ENCODE data around the gene LHX5.

LHX5 gene

DNA sequence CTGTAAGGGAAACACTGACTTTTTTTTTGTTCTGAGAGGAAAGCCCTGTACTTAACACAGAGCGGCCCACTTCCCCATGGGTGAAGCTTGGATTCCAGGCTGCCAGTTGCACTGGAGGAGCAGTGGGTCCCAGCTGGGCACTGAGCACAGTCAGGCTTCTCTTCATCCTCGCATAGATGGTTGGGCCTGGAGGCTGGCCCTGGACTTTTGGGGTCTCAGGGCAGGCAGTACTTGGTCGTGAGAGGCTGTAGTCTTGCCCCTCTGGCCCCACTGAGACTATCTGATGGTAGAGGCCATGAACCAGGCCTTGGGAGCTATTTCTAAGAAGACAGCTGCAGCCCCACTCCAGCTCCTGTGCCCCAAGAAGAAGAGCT, 6.2 kb upstream of the LHX5 start:
- DNase-seq (ENCODE audit: low read depth in 2 of 2): no peak

DNA sequence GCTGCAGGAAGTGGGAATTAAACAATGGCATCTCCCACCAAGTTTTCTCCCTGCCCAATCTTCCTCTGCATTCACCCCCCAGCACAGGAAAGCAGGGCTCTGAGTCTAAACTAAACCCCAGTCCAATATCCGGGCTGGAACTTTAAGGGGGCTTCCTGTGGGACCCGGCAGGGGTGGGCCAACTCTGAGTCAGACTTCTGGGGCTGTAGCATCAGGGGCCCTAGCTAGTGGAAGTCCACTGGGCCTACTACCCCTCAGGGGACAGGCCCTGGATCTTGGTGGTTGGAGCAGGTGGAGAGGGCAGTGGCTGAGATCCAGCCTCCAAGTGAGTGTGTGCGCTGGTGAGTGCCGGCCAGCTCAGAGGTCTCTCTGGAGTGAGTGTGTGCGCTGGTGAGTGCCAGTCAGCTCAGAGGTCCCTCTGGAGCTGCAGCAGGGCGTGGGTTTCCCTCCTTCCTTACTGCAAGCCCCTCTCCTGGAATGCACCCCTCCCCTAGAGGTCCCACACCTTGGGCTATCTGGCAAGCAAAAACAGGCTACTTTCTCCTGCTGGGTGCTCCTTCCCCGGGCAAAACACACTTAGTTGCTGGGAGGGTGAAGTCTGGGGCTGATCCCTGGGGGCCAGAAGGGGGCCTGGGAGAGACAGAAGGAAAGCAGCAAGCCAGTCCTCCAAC, 5.6 kb upstream of the LHX5 start:
- DNase-seq (ENCODE audit: low read depth in 2 of 2): no peak

DNA sequence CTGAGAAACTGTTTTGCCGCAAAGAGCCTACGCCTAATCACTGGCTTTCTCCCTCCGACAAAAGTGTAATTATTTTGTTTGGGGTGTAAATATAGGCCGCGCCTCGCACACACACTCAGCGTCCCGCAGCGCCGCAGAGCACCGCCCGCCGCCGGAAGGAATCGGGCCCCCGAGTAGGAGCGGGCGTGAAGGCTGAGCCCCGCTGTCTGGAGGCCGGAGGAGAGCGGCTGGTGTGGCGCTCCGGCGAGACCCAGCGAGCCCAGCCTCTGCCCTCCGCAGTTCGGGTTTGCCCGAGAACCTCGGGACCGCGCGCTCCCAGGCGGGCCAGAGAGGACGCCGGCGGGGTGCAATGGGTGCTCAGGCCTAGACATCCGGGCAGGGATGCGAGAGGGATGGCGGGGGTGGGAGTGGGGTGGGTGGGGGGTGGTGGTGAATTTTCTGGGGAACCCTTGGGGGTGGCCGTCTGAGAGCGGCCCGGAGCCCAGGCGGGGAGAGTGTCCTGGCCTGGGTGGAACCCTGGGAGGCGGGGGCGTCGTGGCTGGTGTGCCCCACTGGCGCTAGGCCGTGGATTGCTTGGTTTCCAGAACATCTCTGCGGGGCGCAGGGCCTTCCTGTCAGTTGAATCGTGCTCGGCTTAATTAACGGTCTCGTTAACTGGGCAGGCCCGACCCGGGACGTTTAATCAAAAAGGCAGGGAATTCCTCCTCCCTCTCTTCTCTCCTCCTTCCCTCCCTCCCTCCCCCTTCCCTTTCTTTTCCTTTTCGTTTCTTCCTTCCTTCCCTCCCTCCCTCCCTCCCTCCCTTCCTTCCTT, 4.7 kb upstream of the LHX5 start:
- no peak for DNase-seq (ENCODE audit: low read depth in 2 of 2)

DNA sequence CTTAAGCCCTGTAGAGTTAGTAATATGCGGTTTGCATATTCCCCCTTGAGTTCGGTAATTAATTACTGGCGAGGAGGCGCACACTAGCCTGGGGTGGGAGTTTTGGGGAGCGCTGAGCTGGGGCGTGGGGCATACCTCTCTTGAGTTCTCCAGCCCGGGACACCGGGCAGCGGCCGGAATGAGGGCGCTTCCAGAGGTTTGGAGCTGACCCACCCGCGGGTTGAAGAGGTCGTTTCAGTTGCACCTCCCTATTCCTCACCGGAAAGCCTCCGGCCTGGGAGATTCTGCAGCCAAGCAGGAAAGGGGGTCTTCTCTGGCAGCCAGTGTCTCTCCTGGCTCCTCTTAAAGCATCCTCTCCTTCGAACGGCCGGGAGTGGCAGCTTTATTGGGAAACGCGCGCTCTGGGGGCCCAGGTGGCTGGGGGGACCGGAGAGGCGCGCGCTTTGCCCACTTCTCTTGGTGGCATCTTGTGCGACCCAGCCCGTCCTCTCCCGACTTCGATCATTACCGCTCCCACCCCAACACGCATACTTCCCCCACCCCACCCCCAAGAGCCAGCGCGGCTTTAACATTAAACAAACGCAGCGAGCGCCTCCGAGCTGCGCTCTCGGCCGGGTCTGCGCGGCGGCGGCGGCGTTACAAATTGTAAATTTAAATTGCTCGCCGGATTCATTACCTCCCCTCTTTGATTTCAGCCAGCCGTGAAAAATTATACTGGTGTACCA, 3.9 kb upstream of the LHX5 start:
- DNase-seq (ENCODE audit: low read depth in 2 of 2): no peak

DNA sequence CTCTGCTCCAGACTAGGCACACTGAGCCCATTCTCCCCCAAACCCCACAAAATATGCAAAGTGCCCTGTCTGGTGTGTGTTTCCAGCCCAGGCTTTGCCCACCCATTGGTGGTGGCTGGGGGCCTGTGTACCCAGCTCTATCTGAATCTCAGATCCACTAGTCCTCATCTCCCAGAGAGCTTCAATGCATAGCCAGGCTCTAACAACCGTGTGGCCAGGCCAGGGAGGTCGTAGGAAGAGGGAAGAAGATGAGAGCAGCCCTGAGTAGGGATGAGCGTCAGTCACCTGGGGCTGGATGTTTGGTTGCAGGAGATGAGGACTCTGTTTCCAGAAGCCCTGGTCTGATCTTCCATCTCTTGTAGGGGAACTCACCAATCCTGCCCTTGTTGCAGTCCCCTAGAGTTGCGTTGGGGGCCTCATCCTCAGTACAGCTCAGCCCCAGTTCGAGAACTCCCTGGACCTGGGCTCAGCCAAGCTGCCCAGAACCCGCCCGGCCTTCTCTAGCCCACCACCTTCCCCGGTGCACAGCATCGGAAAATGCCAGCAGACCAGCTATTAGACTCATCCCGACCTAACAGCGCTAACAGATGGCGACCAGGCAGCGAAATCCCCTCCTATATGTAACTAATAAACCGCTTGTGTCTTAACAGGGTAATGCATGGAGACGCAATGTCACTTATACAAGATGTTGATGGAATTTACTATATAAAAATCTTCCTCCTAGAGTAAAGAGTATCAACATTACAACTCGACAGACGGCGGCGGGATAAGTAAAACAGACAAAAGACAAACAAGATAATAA, 3.2 kb upstream of the LHX5 start:
- DNase-seq (ENCODE audit: low read depth in 2 of 2): no peak

DNA sequence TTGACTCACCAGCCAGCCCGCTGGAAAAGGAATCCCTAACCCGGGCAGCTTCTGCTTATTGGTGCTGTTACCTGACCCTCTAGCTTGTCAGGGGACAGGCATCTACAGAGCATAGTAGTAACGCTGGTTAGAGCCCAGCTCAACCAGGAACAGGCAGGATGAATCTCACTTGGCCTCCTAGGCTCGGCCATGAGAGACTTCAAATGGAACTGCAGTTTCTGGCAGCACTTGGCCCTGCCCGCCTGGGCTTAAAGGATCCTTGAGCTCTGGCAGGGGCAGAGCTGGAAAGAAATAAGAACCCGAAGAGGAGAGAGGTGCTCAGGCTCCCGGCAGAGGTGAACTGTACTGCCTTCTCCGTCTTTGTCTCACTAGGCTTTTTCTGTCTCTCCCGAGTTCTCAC, 2.3 kb upstream of the LHX5 start:
- no peak for DNase-seq (ENCODE audit: low read depth in 2 of 2)

DNA sequence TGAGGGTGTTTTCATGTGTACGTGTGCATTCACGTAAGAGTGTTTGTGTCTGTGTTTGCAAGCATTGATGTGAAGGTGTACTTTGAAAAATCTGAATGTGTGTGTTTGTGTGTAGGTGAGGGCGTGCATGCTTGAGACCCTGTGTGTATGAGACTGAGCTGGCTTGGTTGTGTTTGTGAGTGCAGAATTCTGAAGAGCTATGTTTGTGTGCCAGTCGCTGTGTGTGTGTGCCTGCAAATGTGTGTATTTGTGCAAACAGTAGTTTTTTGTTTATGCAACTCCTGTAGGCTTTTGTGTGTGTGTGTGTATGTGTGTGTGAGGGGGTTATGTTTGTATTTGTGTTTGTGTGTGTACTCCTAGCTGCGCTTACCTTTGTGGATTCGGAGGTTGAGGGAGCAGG, 1.7 kb upstream of the LHX5 start:
- DNase-seq (ENCODE audit: low read depth in 2 of 2): no peak

DNA sequence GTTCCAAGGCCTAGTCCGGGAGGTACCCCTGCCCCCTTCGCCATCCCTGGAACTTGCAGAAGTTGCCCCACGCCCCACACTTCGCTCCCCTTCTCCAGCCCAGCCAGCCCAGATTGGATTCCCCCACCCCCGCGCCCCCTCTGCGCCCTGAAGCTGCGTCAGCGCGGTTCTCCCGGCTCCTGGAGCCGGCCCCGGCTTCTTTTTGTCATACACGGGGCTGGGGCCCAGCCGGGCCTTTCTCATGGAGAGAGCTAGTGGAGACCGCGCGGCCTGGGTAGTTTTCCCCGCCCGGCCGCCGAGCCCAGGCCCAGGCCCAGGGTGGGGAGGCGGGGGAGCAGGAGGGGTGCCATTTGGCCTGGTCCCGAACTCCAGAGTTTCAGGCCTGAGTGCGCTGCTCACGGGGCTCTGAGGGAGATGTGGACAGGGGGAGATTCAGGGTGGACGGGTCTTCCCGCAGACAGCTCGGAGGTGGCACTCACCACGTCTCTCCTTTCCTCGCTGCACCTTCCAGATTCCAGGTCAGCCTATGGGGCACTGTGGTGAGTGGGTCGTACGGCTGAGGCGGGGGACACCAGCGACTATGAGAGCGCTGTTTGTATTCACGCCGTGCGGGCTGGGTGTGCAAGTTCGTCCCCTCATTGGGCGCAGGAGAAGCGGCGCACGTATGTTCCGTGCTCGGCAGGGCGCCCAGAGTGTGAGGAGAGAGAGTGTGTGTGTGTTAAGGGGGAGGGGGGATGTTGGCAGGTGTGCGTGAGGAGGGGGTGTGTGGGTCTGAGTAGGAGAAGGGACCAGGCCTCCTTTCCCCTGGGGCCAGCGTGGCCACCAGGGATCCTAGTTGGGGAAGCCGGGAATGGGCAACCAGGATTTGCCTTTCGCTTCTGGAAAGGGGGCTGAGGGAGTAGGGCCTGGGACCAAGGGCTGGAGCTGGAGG, 785 bp upstream of the LHX5 start:
- DNase-seq (ENCODE audit: low read depth in 2 of 2): no peak

DNA sequence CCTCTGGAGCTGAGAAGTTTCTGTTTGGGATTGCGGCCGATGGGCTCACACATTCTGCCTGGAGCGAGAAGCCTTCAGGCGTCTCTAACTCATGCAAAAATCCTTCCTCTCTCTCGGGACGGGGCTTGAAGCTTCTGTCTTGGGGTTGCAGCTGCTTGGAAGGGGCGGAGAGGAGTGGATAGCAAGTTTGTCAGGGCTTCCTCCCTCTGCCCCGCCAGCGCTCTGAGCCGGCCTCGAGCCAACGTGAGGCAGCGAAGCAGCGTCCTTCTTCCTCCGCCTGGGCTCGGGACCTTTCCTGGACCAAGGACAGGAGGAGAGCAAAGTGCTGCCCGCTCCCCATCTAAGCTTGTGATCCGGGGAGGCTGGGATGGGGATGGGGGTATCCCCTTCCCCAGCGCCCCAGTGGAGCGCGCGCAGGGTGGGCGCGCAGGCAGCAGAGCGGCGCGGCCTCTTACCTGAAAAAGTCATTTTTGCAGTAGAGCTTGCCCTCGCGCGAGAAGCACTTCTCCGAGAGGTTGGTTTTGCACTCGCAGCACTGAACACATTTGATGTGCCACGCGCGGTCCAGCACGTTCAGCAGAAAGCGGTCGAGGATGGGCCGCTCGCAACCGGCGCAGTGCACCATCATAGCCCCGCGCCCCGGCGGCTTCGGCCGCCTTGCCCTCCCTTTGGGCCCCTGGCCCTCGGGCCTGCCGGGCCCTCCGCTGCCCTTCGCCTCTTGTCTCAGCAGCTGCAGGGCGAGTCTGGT, 626 bp downstream of the LHX5 start:
- DNase-seq (ENCODE audit: low read depth in 2 of 2): no peak

DNA sequence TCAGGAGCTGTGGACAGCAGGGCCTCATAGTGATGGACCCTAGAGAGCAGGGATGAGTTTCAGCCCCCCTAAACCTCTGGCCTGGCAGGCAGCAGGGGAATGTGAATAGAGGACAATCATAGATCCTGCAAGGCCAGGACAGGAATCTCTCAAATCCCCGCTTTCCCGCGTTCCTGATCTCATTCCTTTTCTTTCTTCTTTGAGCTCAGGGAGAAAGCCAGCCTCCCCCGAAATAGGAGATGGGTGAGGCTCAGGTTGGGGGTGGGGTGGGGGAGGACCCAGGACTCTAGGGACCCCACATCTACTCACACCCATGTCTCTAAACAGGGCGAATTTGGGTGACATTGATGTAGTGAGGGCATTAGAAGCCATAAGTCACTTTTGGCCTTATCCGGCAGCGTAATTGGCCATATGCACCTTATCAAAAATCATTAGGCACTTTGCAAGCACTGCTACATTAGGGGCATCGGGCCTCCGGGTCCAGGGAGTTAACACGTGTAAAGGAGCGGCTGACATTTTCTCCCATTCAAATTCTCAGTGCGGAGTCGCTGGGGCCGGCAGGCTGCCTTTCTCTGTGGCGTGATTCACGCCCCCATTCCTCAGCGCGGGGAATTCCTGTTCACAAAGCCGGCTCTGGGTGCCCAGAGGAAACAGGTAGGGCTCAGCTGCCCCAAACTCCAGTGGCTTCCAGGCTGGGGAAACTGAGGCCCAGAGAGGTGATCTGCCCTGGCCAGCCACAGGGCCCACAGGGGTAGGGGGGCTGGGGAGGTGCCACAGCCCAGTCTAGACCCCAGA, 1.5 kb downstream of the LHX5 start:
- no peak for DNase-seq (ENCODE audit: low read depth in 2 of 2)

DNA sequence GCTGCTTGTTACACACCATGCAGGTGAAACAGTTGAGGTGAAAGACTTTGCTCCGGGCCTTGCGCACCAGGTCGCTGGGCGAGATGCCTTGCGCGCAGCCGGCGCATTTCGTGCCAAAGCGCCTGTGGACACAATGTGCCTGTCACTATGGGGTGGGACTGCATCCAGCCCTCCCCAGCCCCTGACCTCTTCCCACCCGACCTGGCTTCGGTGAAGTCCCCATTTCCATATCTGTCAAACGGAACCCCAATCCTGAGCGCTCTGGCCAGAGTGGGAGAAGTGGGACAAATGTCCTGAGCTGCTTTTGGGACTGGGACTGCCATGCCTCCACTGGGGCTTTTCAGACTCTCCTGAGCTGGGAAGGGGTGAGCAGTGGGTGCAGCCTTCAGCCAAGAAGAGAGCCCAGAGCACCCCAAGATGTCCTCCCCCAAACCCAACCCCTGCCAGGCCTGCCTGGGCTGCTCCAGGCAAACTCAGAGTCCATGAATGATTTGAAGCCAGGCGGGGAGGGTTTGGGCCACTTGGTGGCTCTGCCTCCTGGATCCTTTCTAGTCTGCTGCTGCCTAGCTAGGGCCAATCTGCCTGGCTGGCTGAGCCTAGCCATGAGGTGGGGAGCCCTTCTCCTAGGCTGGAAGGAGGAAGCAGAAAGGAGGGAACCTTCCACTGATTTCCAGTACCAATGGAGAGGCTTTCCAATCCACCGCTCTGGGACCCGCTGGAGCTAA, 2.3 kb downstream of the LHX5 start:
- no peak for DNase-seq (ENCODE audit: low read depth in 2 of 2)

DNA sequence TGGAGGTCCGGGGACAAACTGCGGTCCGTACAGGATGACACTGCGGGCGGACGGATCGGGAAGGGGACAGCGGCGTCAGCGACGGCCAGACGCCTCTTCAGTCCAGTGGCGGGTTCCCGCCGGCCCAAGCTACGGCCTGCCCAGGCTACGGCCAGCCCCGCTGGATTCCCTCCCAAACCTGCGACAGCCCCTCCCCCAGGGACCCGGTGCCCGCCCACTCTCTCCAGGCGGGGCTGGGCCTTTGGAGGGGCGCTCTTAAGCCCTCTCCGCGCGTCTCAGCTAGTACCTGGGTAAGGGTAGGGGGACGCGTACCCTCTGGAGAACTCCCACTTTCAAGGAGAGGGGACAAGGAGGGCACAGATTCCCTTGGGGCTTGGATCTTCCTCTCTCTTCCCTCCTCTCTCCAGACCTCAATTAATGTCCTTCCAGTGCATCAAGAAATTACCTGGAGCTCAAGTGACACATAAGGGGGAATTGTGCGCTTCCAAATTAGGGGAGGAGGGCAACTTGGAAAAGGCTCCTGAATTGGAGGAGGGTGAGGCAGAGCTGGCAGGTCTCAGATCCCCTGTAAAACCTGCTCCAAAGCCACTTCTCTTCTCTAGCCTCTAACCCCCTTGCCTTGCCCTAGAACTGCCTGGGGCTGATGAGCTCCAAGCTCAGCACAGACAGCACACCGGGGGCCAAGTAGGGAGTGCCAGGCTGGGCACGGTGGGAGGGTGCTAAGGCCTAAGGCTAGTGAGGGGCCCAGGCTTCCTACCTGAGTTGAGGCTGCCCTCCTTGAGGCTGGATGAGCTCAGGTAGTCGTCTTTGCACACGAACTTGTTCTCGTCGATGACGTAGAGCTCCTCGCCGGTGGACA, 3.1 kb downstream of the LHX5 start:
- no peak for DNase-seq (ENCODE audit: low read depth in 2 of 2)

DNA sequence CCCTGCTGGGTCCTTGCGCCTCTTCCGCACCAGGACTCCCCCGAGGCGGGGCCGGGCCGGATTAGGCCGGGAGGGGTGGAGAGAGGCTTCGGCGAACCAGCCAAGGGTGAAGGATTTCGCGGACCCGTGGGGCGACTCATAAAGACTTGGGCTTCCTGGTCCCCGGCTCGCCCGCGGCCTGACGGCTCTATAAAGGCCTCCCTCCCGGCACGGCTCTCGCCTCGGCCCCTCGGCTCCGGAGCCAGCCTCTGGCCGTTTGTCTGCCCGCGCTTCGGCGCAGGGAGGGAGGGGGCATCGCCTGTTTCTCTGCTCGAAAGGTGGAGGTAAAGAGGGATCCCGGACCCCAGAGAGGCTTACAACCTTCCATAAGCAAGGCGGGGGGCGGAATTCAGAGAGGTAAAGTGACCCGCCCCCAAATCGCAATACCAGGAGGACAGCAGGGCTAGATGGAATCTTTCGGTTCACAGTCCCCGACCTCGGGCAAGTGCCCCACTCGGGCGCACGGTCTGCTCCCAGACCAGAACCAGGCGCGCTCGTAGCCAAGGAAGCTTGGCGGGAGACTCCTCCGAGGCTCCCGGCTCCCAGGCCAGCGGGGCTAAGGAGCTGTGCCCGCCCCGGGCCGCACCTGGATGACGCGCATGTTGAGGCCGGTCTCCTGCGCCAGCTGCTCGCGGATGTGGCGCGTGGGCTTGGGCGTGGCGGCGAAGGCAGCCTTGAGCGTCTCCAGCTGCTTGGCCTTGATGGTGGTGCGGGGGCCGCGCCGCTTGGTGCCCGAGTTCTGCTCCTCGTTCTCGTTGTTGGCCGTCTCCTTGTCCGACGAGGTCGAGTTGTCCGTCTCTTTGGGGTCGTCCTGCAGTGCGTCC, 3.9 kb downstream of the LHX5 start:
- no peak for DNase-seq (ENCODE audit: low read depth in 2 of 2)

DNA sequence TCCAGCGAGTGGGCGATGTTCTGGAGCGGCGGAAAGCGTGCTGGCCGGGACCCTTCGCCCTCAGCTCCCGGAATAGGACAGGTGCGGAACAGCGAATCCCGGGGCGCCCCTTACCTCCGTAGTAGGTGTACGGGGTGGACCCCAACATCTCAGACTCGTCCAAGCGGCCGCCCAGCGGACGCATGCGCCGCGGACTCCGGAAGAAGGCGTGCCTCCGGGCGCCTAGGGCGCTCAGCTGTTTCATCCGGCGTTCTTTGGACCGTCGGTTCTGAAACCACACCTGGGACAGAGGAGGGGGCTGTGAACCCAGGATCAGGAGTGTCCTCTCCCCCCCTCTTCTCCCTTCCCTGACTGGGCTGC, 4.5 kb downstream of the LHX5 start:
- no peak for DNase-seq (ENCODE audit: low read depth in 2 of 2)

DNA sequence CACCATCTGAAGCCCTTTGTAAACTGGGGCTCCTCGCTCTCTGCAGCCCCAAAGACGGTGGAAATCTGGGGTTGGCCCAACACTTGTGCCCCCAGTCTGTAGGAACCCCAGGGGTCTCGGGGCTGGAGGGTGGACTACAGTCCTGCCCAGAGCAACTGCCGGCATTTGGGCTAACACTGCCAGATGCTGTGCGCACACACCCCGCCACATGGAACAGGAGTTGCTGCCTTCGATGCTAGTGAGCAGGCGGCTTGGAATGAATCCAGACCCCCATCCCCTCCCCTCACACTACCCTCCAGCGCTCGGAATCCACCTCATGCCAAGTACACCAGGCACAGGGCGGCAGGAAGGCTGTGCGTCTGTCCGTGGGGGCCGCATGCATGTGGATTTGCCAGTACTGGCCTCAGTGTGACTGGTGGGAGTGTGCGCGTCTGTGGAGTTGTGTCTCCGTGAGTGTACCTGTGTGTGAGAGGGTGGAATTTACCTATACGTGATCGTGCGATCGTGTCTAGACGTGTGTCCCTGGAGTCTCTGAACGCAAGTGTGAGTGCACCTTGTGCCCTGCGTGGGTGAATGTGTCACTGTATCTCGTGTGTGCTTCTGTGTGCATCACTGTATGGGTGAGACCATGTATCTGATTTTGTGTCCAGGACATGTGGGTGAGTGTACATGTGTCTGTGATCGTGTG, 5.1 kb downstream of the LHX5 start:
- DNase-seq (ENCODE audit: low read depth in 2 of 2): no peak

DNA sequence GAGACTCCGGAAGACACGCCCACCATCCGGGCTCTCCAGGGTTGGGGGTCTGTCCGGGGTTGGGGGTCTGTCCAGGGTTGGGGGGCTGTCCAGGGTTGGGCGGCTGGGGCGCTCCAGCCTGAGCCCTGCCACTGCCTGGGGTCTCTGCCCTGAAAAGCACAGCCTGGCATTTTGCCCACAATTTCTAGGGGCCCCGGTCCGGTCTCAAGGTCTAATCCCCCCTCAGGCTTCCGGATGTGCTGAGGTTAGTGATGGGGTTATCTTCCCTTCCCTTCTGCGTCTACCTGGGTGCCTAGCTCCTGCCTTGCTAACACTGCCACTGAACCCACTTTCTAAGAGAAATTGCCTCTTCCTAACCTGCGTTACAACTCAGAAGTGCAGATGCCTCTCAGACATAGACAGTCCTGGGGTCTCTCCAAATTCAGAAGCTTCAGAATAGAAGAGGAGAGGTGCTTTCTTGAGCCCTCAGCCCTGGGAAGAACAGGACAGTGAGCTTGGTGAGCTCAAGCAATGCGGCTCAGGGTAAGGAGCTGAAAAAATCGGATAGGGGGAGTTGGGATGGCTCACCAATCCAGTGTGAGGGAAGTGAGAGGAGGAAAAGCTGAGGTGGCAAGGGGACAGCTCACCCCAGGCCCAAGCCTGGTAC, 5.7 kb downstream of the LHX5 start:
- DNase-seq (ENCODE audit: low read depth in 2 of 2): no peak
